Activated CD8-positive, alpha-beta T cell treated with anti-CD3 and anti-CD28 coated beads for 36 hours (primary cell): ENCODE measurements around the gene DENND6A. TPM values are rescaled to one million over a fixed set of nuclear protein-coding genes. Genes with fewer than 3 reads are reported as not detected.

Experiments
- ATAC-seq: fragments of 200-7000 bp; cut with Tn5 transposase; one replicate; pipeline ENCODE4 v1.10.0; 2021; ENCODE audit warnings: mild to moderate bottlenecking, moderate library complexity
- CTCF ChIA-PET: fragments of 350-600 bp; sonication (Branson Sonifier 250); formaldehyde crosslinking; loops from one replicate; lab custom pipeline; 2021; ENCODE audit warnings: antibody characterized with exemption; lab: Charles Lee
- POLR2A ChIA-PET: fragments of 350-600 bp; sonication (Branson Sonifier 250); formaldehyde crosslinking; loops from one replicate; lab custom pipeline; 2021; ENCODE audit warnings: antibody characterized with exemption; lab: Charles Lee
- DNase-seq: peaks from one replicate; pipeline ENCODE4 v3.0.0-alpha.2; 2020
- H3K27ac Mint-ChIP-seq: one replicate; pipeline ENCODE4 v1.8.0; 2021; ENCODE audit warnings: mild to moderate bottlenecking, mixed read lengths
- H3K27me3 Mint-ChIP-seq: one replicate; pipeline ENCODE4 v1.8.0; 2021; ENCODE audit warnings: mixed read lengths
- H3K36me3 Mint-ChIP-seq: one replicate; pipeline ENCODE4 v1.8.0; 2021; ENCODE audit warnings: low read depth, mixed read lengths
- H3K4me1 Mint-ChIP-seq: one replicate; pipeline ENCODE4 v1.8.0; 2021; ENCODE audit warnings: low read depth, mixed read lengths
- H3K4me3 Mint-ChIP-seq: one replicate; pipeline ENCODE4 v1.8.0; 2021; ENCODE audit warnings: mild to moderate bottlenecking, moderate library complexity, mixed read lengths
- H3K9me3 Mint-ChIP-seq: one replicate; pipeline ENCODE4 v1.8.0; 2021; ENCODE audit warnings: mixed read lengths
- CTCF ChIP-seq: fragments of 200-600 bp; IDR thresholded peaks from one replicate; pipeline ENCODE4 v1.8.0; 2022; ENCODE audit warnings: antibody characterized with exemption, mild to moderate bottlenecking
- intact Hi-C: fragments of 100-400 bp; cut with micrococcal nuclease; formaldehyde crosslinking; loops from one replicate; pipeline ENCODE4 v1.10.0; 2022
- total RNA-seq, 2 experiments: library from RNA; stranded (reverse); gene quantifications; one replicate each; pipeline ENCODE4 v1.2.3, GENCODE V29; 2021

Gene DENND6A
- total RNA-seq, 2 experiments from 2014 or later = 10.1 to 13.1 TPM

DNA sequence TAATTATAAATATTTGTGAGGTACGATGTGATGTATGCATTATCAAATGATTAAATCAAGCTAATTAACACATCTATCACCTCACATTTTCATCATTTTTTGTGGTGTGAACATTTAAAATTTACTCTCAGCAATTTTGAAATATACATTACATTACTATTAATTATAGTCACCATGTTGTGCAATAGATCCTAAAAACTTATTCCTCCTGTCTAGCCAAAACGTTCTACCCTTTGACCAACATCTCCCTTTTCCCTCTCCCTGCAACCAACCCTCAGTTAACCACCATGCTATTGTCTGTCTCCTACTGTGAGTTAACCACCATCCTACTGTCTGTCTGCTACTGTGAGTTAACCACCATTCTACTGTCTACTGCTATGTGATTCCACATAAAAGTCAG, 42.5 kb upstream of the DENND6A start:
- DNase-seq = no peak
- TF ChIP-seq CTCF = no peak
- Mint-ChIP-seq H3K27me3 (no peaks in the 10 kb centered on the region), H3K36me3 (no peaks in the 10 kb centered on the region), H3K9me3 (no peaks in the 10 kb centered on the region), H3K4me1 (no peaks in the 10 kb centered on the region), H3K27ac (no peak overlapping the region), H3K4me3 (no peak overlapping the region)
- POLR2A ChIA-PET = no interaction called here
- CTCF ChIA-PET = no interaction called here
- no peak for ATAC-seq
- intact Hi-C loops = no loop called here

DNA sequence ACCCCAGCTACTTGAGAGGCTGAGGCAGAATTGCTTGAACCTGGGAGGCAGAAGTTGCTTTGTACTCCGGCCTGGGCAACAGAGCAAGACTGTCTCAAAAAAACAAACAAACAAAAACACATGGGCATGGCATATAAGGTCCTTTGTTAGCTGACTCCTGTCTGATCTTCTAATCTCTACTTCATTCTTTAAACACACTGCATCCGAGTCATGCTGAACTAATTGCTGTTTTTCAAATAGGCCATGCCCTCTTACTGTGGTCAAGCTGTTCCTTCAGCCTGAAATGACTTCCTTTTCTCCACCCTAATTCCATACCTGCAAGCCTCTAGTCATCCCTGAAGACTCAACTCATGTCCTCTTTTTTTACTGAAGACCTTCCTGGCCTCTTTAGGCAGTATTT, 40.9 kb upstream of the DENND6A start:
- Mint-ChIP-seq H3K36me3 (no peaks in the 10 kb centered on the region), H3K4me3 (no peak overlapping the region), H3K27ac (no peak overlapping the region), H3K4me1 (no peaks in the 10 kb centered on the region), H3K9me3 (no peaks in the 10 kb centered on the region), H3K27me3 (peaks cover 1% of the 10 kb centered on the region)
- intact Hi-C loops = no loop called here
- DNase-seq = no peak
- no peak for TF ChIP-seq CTCF
- no peak for ATAC-seq
- ChIA-PET POLR2A (no interaction called here), CTCF (no interaction called here)

GRCh38 chr3:57731311-57731710, 38.4 kb upstream of the DENND6A start:
- no peak for DNase-seq
- CTCF ChIA-PET = no interaction called here

GRCh38 chr3:57730682-57731081, 37.8 kb upstream of the DENND6A start:
- Mint-ChIP-seq H3K4me3 (no peak overlapping the region), H3K27ac (no peak overlapping the region), H3K36me3 (no peaks in the 10 kb centered on the region), H3K4me1 (no peaks in the 10 kb centered on the region), H3K9me3 (no peaks in the 10 kb centered on the region), H3K27me3 (peaks cover 1% of the 10 kb centered on the region)
- no peak for DNase-seq
- ATAC-seq = no peak
- ChIA-PET CTCF (no interaction called here), POLR2A (no interaction called here)
- no peak for TF ChIP-seq CTCF
- intact Hi-C loops = no loop called here

More at GRCh38 chr3:57731311-57731710, 38.4 kb upstream of the DENND6A start:
- intact Hi-C loops = no loop called here
- Mint-ChIP-seq H3K4me3 (no peak overlapping the region), H3K27me3 (peaks cover 1% of the 10 kb centered on the region), H3K4me1 (no peaks in the 10 kb centered on the region), H3K36me3 (no peaks in the 10 kb centered on the region), H3K27ac (no peak overlapping the region), H3K9me3 (no peaks in the 10 kb centered on the region)
- POLR2A ChIA-PET = no interaction called here
- ATAC-seq = no peak
- no peak for TF ChIP-seq CTCF

- no peak for ATAC-seq
- Mint-ChIP-seq H3K4me3 (no peak overlapping the region), H3K4me1 (no peaks in the 10 kb centered on the region), H3K27me3 (peaks cover 1% of the 10 kb centered on the region), H3K27ac (no peak overlapping the region), H3K36me3 (no peaks in the 10 kb centered on the region), H3K9me3 (no peaks in the 10 kb centered on the region)
- intact Hi-C loops = no loop called here
- no peak for DNase-seq
- no peak for TF ChIP-seq CTCF
- POLR2A ChIA-PET = no interaction called here
- CTCF ChIA-PET = no interaction called here
Observed at GRCh38 chr3:57729334-57730045, 36.6 kb upstream of the DENND6A start.
